K562 (cell line): Measurements from ENCODE around the gene NYNRIN. TPM values are rescaled to one million over a fixed set of nuclear protein-coding genes. Genes with fewer than 3 reads are reported as not detected.

Source experiments
- ATAC-seq: fragments of 200-7000 bp; cut with Tn5 transposase; 3 replicates; pipeline ENCODE4 v1.9.1; 2020; ENCODE audit warnings: moderate library complexity
- BruUV-seq: library from RNA; stranded (reverse); fragments of 400-500 nt; replicated peaks from 2 replicates; lab custom pipeline; 2021; lab: Mats Ljungman, UMichigan
- CTCF ChIA-PET: fragments of 300-600 bp; formaldehyde crosslinking; extraction: SDS; loops from one replicate; lab custom pipeline; 2021; ENCODE audit warnings: low intra/inter-chr PET ratio; lab: Yijun Ruan, JAX
- POLR2A ChIA-PET: fragments of 300-600, 350-650 bp; sonication (Branson Sonifier 250); formaldehyde crosslinking; extraction: SDS; loops from one replicate; lab custom pipeline; 2021; ENCODE audit warnings: antibody characterized with exemption, inconsistent platforms; lab: Yijun Ruan, JAX
- DNase-seq, 4 experiments: peaks; one replicate each; pipeline versions ENCODE4 v3.0.0 to v3.0.0-alpha.2; 2011 to 2018; ENCODE audit warnings: low spot score in 3 of 4, mixed read lengths in 3 of 4; ENCODE audit errors: extremely low read depth in 1 of 4
- FAIRE-seq: peaks from 2 replicates; lab custom pipeline; 2011; peaks lifted over from hg19 to GRCh38; lab: Jason Lieb, UNC
- H2AFZ ChIP-seq: 2 replicates; pipeline ENCODE4 v1.6.0; 2011; ENCODE audit warnings: low read depth, low read length, control low read depth, inconsistent platforms
- H3K27ac ChIP-seq: fragments of 200-600 bp; 3 replicates; pipeline ENCODE4 v1.8.0; 2011; ENCODE audit warnings: low read depth, mild to moderate bottlenecking, control low read depth, inconsistent platforms, low read length, moderate library complexity, mixed read lengths; ENCODE audit errors: extremely low read depth
- H3K27me3 ChIP-seq, 2 experiments: fragments of 300-600 bp in 1 of 2; 2 replicates in 1 of 2; 3 replicates in 1 of 2; pipeline versions ENCODE4 v1.6.0 to v1.8.0; 2011; ENCODE audit warnings: inconsistent platforms in 2 of 2, low read length in 2 of 2, mild to moderate bottlenecking in 1 of 2, mixed read lengths in 1 of 2, moderate library complexity in 1 of 2; ENCODE audit not compliant: control insufficient read depth in 2 of 2, insufficient read depth in 2 of 2
- H3K36me3 ChIP-seq: fragments of 300-600 bp; 3 replicates; pipeline ENCODE4 v1.8.0; 2011; ENCODE audit warnings: mild to moderate bottlenecking, low read length, inconsistent platforms; ENCODE audit not compliant: control insufficient read depth, insufficient read depth
- H3K4me1 ChIP-seq, 2 experiments: fragments of 200-600 bp in 1 of 2; replicated peaks in 1 of 2; 2 replicates in 1 of 2; 3 replicates in 1 of 2; pipeline versions ENCODE4 v1.5.1 to v1.8.0; 2011; ENCODE audit warnings: inconsistent platforms in 2 of 2, low read length in 2 of 2, mild to moderate bottlenecking in 1 of 2, mixed read lengths in 1 of 2, moderate library complexity in 1 of 2; ENCODE audit not compliant: control insufficient read depth in 2 of 2, insufficient read depth in 2 of 2
- H3K4me2 ChIP-seq: 2 replicates; pipeline ENCODE4 v1.6.1; 2011; ENCODE audit warnings: low read length, control low read depth, inconsistent platforms, mixed read lengths; ENCODE audit not compliant: insufficient read depth
- H3K4me3 ChIP-seq: fragments of 200-600 bp; sonication (generic), shearing (Covaris generic); 2 replicates; pipeline ENCODE4 v1.5.1; 2016; ENCODE audit warnings: control low read depth, inconsistent platforms
- H3K79me2 ChIP-seq: fragments of 200-600 bp; 3 replicates; pipeline ENCODE4 v1.8.0; 2011; ENCODE audit warnings: low read length, inconsistent platforms; ENCODE audit not compliant: control insufficient read depth, insufficient read depth
- H3K9ac ChIP-seq, 2 experiments: 2 replicates each; pipeline versions ENCODE4 v1.6.0 to v1.6.1; 2011; ENCODE audit warnings: low read depth in 2 of 2, low read length in 2 of 2, control low read depth in 1 of 2, inconsistent platforms in 1 of 2, mild to moderate bottlenecking in 1 of 2, mixed read lengths in 1 of 2; ENCODE audit not compliant: insufficient read depth in 1 of 2
- H3K9me1 ChIP-seq: one replicate; pipeline ENCODE4 v1.6.0; 2011; ENCODE audit warnings: inconsistent platforms, mild to moderate bottlenecking, low read length, moderate library complexity; ENCODE audit not compliant: control insufficient read depth, insufficient read depth
- H3K9me3 ChIP-seq: replicated peaks from 2 replicates; pipeline ENCODE4 v1.5.1; 2011; ENCODE audit warnings: low read depth, low read length, inconsistent platforms; ENCODE audit not compliant: control insufficient read depth, insufficient read depth
- H4K20me1 ChIP-seq: replicated peaks from 2 replicates; pipeline ENCODE4 v1.6.1; 2011; ENCODE audit warnings: low read length, inconsistent platforms, mixed read lengths; ENCODE audit not compliant: control insufficient read depth, insufficient read depth
- BCLAF1 ChIP-seq, 2 experiments: fragments of 450-650 bp in 1 of 2; IDR thresholded peaks; 2 replicates each; pipeline ENCODE4 v1.6.1; 2011 to 2017; ENCODE audit warnings: low read depth in 2 of 2, antibody characterized with exemption in 1 of 2, borderline replicate concordance in 1 of 2, low read length in 1 of 2, mild to moderate bottlenecking in 1 of 2, mixed read lengths in 1 of 2; ENCODE audit not compliant: control insufficient read depth in 1 of 2
- GABPB1 ChIP-seq: sonication (generic); formaldehyde crosslinking; IDR thresholded peaks from 2 replicates; pipeline ENCODE4 v1.8.0; 2022; ENCODE audit warnings: mild to moderate bottlenecking, missing genetic modification reagents
- JUND ChIP-seq, 2 experiments: IDR thresholded peaks; 2 replicates in 1 of 2; 3 replicates in 1 of 2; pipeline ENCODE4 v1.6.1; 2011; ENCODE audit warnings: borderline replicate concordance in 2 of 2, low read depth in 2 of 2, low read length in 2 of 2, improper control_type of control experiment in 1 of 2, missing biosample characterization in 1 of 2, missing genetic modification characterization in 1 of 2, missing genetic modification reagents in 1 of 2
- REST ChIP-seq, 2 experiments: fragments of 450-650 bp; formaldehyde crosslinking in 1 of 2; IDR thresholded peaks; 2 replicates each; pipeline versions ENCODE4 v1.4.0 to v1.6.1; 2014 to 2020; ENCODE audit warnings: mild to moderate bottlenecking in 2 of 2, borderline replicate concordance in 1 of 2, low read depth in 1 of 2
- TFAM ChIP-seq: fragments of 250-450 bp; sonication (Bioruptor Pico); conservative IDR thresholded peaks from 2 replicates; pipeline ENCODE4 v1.5.0; 2021; ENCODE audit warnings: mild to moderate bottlenecking, moderate library complexity
- ZNF316 ChIP-seq: fragments of 450-650 bp; IDR thresholded peaks from 2 replicates; pipeline ENCODE4 v1.6.1; 2016
- WGBS: fragments of 100-300 bp; shearing (Covaris generic); methylation state at CpG from one replicate; pipeline ENCODE4 v1.1.6; 2016; ENCODE audit warnings: low coverage, mixed read lengths; ENCODE audit not compliant: insufficient coverage; ENCODE audit errors: missing lambda C conversion rate; 5-methylcytosine and 5-hydroxymethylcytosine counted together
- in situ Hi-C: fragments of 300-500 bp; cut with MboI; formaldehyde crosslinking; loops from 4 replicates; pipeline ENCODE4 v1.15.0; 2018; ENCODE audit warnings: inconsistent platforms, mixed read lengths
- intact Hi-C: fragments of 100-400 bp; cut with micrococcal nuclease; formaldehyde crosslinking; loops from 2 replicates; pipeline ENCODE4 v1.14.2; 2022
- polyA plus RNA-seq, 8 experiments: library from polyadenylated mRNA; depleted of rRNA in 4 of 8; stranded (reverse) in 5 of 8; unstranded in 3 of 8; fragments of >200 nt; fragmentation: Nextera tagmentation in 2 of 8; fragmentation: Illumina TruSeq in 1 of 8; extraction: Ambion mirVana in 2 of 8; extraction: Trizol in 1 of 8; gene quantifications; 2 replicates each; pipeline versions ENCODE4 v1.2.1 to v1.2.3, GENCODE V29; 2011 to 2014; ENCODE audit warnings: inconsistent platforms in 1 of 8, missing spikeins in 1 of 8
- total RNA-seq, 7 experiments: library from RNA; depleted of rRNA in 6 of 7; stranded (reverse); fragments of >200 nt in 6 of 7; fragmentation: Illumina TruSeq in 2 of 7; extraction: Trizol in 2 of 7; gene quantifications; 2 replicates each; pipeline versions ENCODE4 v1.2.1 to v1.2.3, GENCODE V29; 2011 to 2021; ENCODE audit warnings: low replicate concordance in 1 of 7

NYNRIN gene
- total and polyA plus RNA-seq, 9 of the 15 experiments (the other 6 are each of a cell fraction or from before 2014, with no cell fraction given) = 0.04 to 1.2 (median 0.28) TPM

- peak; percentile 79 for FAIRE-seq
- ATAC-seq = peak; percentile 68
- Histone ChIP-seq H3K27ac (no peak overlapping the region), H3K4me1 (peaks cover 2 to 17% of the 10 kb centered on the region in 2 experiments; a peak in 4 of 5 replicates), H4K20me1 (peaks cover 5% of the 10 kb centered on the region; the same call in 1 of the 2 replicates), H3K79me2 (peaks cover 9% of the 10 kb centered on the region; the same call in 2 of the 3 replicates), H3K27me3 (no peaks in the 10 kb centered on the region), H3K36me3 (peaks cover 71% of the 10 kb centered on the region), H3K9ac (no peak overlapping the region), H3K9me1 (no peaks in the 10 kb centered on the region), H3K9me3 (no peaks in the 10 kb centered on the region), H3K4me2 (no peak overlapping the region), H3K4me3 (no peak overlapping the region), H2AFZ (no peak overlapping the region)
- WGBS = 46% methylated on average over 3 of the region's 5 CpGs
- POLR2A ChIA-PET = interaction anchor here (0.7 to 2.9 kb wide), 11 partner anchors 19 to 174 kb away, joined by 3 to 20 read pairs (median 4); partner anchors contain the start of genes ADCY4 and RABGGTA
- DNase-seq = peak; percentile 42 to 67 (median 59)
- intact Hi-C loops (loop anchor here (1.0 kb wide), 1 partner anchor 103 kb away; no protein-coding TSS in a partner anchor), in situ Hi-C loops (loop anchor here (10.0 kb wide), 2 partner anchors 192 to 382 kb away; partner anchors contain the start of genes CARMIL3 and TINF2)
- CTCF ChIA-PET = interaction anchor here (0.8 to 4.6 kb wide), 4 partner anchors 103 to 423 kb away, joined by 3 to 35 read pairs (median 4); partner anchors contain the start of gene ADCY4
- no TSS peak for BruUV-seq
- TF ChIP-seq JUND (IDR thresholded peaks at IDR 0.05; ENCODE audit: borderline replicate concordance, low read depth, low read length) = no peak
- no peak for TF ChIP-seq JUND (tag; IDR thresholded peaks at IDR 0.05; ENCODE audit: borderline replicate concordance, low read depth, low read length)
- peak; percentile 52; the same call in 1 of the 2 replicates for TF ChIP-seq REST (IDR thresholded peaks at IDR 0.05; ENCODE audit: borderline replicate concordance)
- TF ChIP-seq REST (CRISPR knock-in tag; IDR thresholded peaks at IDR 0.05; ENCODE audit: low read depth) = no peak
- TF ChIP-seq GABPB1 (CRISPR knock-in tag) = 0 out of 2 replicates have a peak, but pooled peaks have one; percentile 16
- TF ChIP-seq ZNF316 = peak; percentile 31; the same call in 1 of the 2 replicates
- no peak for TF ChIP-seq TFAM (CRISPR knock-in tag)
- no peak for TF ChIP-seq BCLAF1 (IDR thresholded peaks at IDR 0.05; ENCODE audit: borderline replicate concordance in 1 of 2, control insufficient read depth in 1 of 2, low read depth in 2 of 2, low read length in 1 of 2)
Measured at GRCh38 chr14:24436355-24437019, 37.7 kb downstream of the NYNRIN start.
